B cell (primary cell): ENCODE results near the gene THSD7B. TPM values are rescaled to one million over a fixed set of nuclear protein-coding genes. Genes with fewer than 3 reads are reported as not detected.

Source experiments
- ATAC-seq: fragments of 200-7000 bp; cut with Tn5 transposase; one replicate; pipeline ENCODE4 v1.10.0; 2021; ENCODE audit warnings: low read depth, mild to moderate bottlenecking, moderate number of reproducible peaks, moderate library complexity
- CTCF ChIA-PET: fragments of 350-600 bp; sonication (Branson Sonifier 250); formaldehyde crosslinking; loops from one replicate; lab custom pipeline; 2021; ENCODE audit warnings: antibody characterized with exemption, inconsistent platforms; lab: Charles Lee
- POLR2A ChIA-PET: fragments of 350-600 bp; sonication (Branson Sonifier 250); formaldehyde crosslinking; loops from one replicate; lab custom pipeline; 2021; ENCODE audit warnings: antibody characterized with exemption; lab: Charles Lee
- DNase-seq: peaks from one replicate; pipeline ENCODE4 v3.0.0; 2013
- H2AFZ ChIP-seq: 2 replicates; pipeline ENCODE4 v1.6.1; 2012; ENCODE audit warnings: mild to moderate bottlenecking, low read depth, low read length; ENCODE audit not compliant: insufficient read depth, poor library complexity, severe bottlenecking
- H3K27ac ChIP-seq, 2 donors: 1 replicate in 1 of 2; 2 replicates in 1 of 2; pipeline ENCODE4 v1.5.1; 2012 to 2013; ENCODE audit warnings: low read length in 2 of 2, mild to moderate bottlenecking in 2 of 2, moderate library complexity in 1 of 2
- H3K27me3 ChIP-seq, 4 experiments: fragments of 200-600 bp in 1 of 4; sonication (generic) in 1 of 4; replicated peaks in 1 of 4; 1 replicate in 2 of 4; 2 replicates in 2 of 4; pipeline versions ENCODE4 v1.6.1 to v1.7.0; 2013 to 2016; ENCODE audit warnings: low read length in 3 of 4, mild to moderate bottlenecking in 2 of 4, mixed read lengths in 1 of 4, moderate library complexity in 1 of 4; ENCODE audit not compliant: insufficient read depth in 4 of 4, control insufficient read depth in 3 of 4; ENCODE audit errors: control extremely low read depth in 1 of 4
- H3K36me3 ChIP-seq, 2 experiments: replicated peaks in 1 of 2; 1 replicate in 1 of 2; 2 replicates in 1 of 2; pipeline versions ENCODE4 v1.6.1 to v1.7.1; 2013; ENCODE audit warnings: low read length in 1 of 2; ENCODE audit not compliant: insufficient read depth in 2 of 2, control insufficient read depth in 1 of 2; ENCODE audit errors: control extremely low read depth in 1 of 2, extremely low read depth in 1 of 2
- H3K4me1 ChIP-seq, 2 donors: fragments of 200-600 bp in 1 of 2; sonication (generic) in 1 of 2; 1 replicate in 1 of 2; 2 replicates in 1 of 2; pipeline versions ENCODE4 v1.5.1 to v1.6.1; 2013 to 2017; ENCODE audit warnings: low read length in 2 of 2; ENCODE audit not compliant: control insufficient read depth in 2 of 2, insufficient read depth in 2 of 2
- H3K4me2 ChIP-seq: replicated peaks from 2 replicates; pipeline ENCODE3; 2012; ENCODE audit warnings: mild to moderate bottlenecking, low read depth, low read length; ENCODE audit not compliant: poor library complexity, severe bottlenecking
- H3K4me3 ChIP-seq, 5 experiments: fragments of 200-600 bp in 1 of 5; sonication (generic) in 1 of 5; 1 replicate in 3 of 5; 2 replicates in 2 of 5; pipeline versions ENCODE4 v1.5.1 to v1.7.0; 2011 to 2016; ENCODE audit warnings: low read length in 4 of 5, mild to moderate bottlenecking in 4 of 5, low read depth in 2 of 5, control low read depth in 1 of 5, moderate library complexity in 1 of 5; ENCODE audit not compliant: insufficient read depth in 1 of 5; ENCODE audit errors: control extremely low read depth in 1 of 5, extremely low read depth in 1 of 5
- H3K79me2 ChIP-seq: fragments of 200-600 bp; sonication (generic); one replicate; pipeline ENCODE4 v1.6.0; 2016; ENCODE audit warnings: low read length; ENCODE audit not compliant: control insufficient read depth, insufficient read depth
- H3K9ac ChIP-seq: fragments of 200-600 bp; sonication (generic); 2 replicates; pipeline ENCODE4 v1.6.1; 2017; ENCODE audit warnings: mild to moderate bottlenecking, low read length, moderate library complexity
- H3K9me3 ChIP-seq, 3 donors: one replicate each; pipeline versions ENCODE4 v1.6.1 to v1.7.1; 2013; ENCODE audit warnings: low read length in 2 of 3; ENCODE audit not compliant: control insufficient read depth in 2 of 3, insufficient read depth in 1 of 3; ENCODE audit errors: control extremely low read depth in 1 of 3
- H4K20me1 ChIP-seq: 2 replicates; pipeline ENCODE4 v1.6.0; 2012; ENCODE audit warnings: mild to moderate bottlenecking, low read length; ENCODE audit not compliant: insufficient read depth, control insufficient read depth, poor library complexity, severe bottlenecking
- H3K27ac Mint-ChIP-seq: one replicate; pipeline ENCODE4 v1.8.0; 2021; ENCODE audit warnings: mixed read lengths
- H3K27me3 Mint-ChIP-seq: one replicate; pipeline ENCODE4 v1.8.0; 2021; ENCODE audit warnings: mixed read lengths
- H3K4me1 Mint-ChIP-seq: one replicate; pipeline ENCODE4 v1.8.0; 2021; ENCODE audit warnings: mixed read lengths
- H3K4me3 Mint-ChIP-seq: one replicate; pipeline ENCODE4 v1.8.0; 2021; ENCODE audit warnings: mixed read lengths
- H3K9me3 Mint-ChIP-seq: one replicate; pipeline ENCODE4 v1.8.0; 2022; ENCODE audit warnings: mixed read lengths; ENCODE audit not compliant: insufficient read depth
- CTCF ChIP-seq: fragments of 200-600 bp; IDR thresholded peaks from one replicate; pipeline ENCODE4 v1.8.0; 2022; ENCODE audit warnings: antibody characterized with exemption, mild to moderate bottlenecking
- EZH2 ChIP-seq: IDR thresholded peaks from 2 replicates; pipeline ENCODE4 v1.6.1; 2012; ENCODE audit warnings: borderline replicate concordance, low read depth, mild to moderate bottlenecking, moderate library complexity, low read length; ENCODE audit not compliant: insufficient read depth, poor library complexity, severe bottlenecking
- WGBS: methylation state at CpG from one replicate; pipeline ENCODE4 v1.1.5; 2013; ENCODE audit warnings: missing lambda C conversion rate; ENCODE audit not compliant: insufficient coverage; 5-methylcytosine and 5-hydroxymethylcytosine counted together
- intact Hi-C: fragments of 100-400 bp; cut with micrococcal nuclease; formaldehyde crosslinking; loops from one replicate; pipeline ENCODE4 v1.10.0; 2022
- polyA plus RNA-seq: library from polyadenylated mRNA; depleted of rRNA; stranded (reverse); fragments of >200 nt; gene quantifications from 2 replicates; pipeline ENCODE4 v1.2.3, GENCODE V29; 2012
- total RNA-seq, 2 donors: library from RNA; stranded (reverse); fragments of 120-200 nt in 1 of 2; gene quantifications; 1 replicate in 1 of 2; 2 replicates in 1 of 2; pipeline versions ENCODE4 v1.2.3 to v1.2.4, GENCODE V29; 2013 to 2022

The THSD7B gene
- total and polyA plus RNA-seq, 2 donors (not counting 1 experiment from before 2014, with no cell fraction given), result 0.76 TPM; not detected in 1

- Histone ChIP-seq H3K27me3 (no peaks in the 10 kb centered on the region), H3K27ac (no peak overlapping the region), H3K4me3 (no peak overlapping the region), H3K9ac (no peak overlapping the region), H3K36me3 (no peaks in the 10 kb centered on the region), H3K79me2 (no peaks in the 10 kb centered on the region), H3K9me3 (no peaks in the 10 kb centered on the region), H3K4me1 (no peaks in the 10 kb centered on the region), H3K4me2 (no peak overlapping the region), H2AFZ (no peak overlapping the region), H4K20me1 (no peaks in the 10 kb centered on the region)
- WGBS, result 67% methylated on average over 3 of the region's 3 CpGs
- no peaks in the 10 kb centered on the region for H3K4me1 Mint-ChIP-seq
- no peak overlapping the region for H3K4me3 Mint-ChIP-seq
- TF ChIP-seq CTCF (no peak), EZH2 (no peak)
- H3K9me3 Mint-ChIP-seq, result no peaks in the 10 kb centered on the region
- DNase-seq (no peak), ATAC-seq (no peak)
- H3K27ac Mint-ChIP-seq, result no peak overlapping the region
- POLR2A ChIA-PET, result no interaction called here
- intact Hi-C loops, result no loop called here
- no peaks in the 10 kb centered on the region for H3K27me3 Mint-ChIP-seq
- CTCF ChIA-PET, result no interaction called here
Measured at GRCh38 chr2:137339051-137339450, 573.7 kb downstream of the THSD7B start.

GRCh38 chr2:137345994-137346393 is 580.6 kb downstream of the THSD7B start:
- no peaks in the 10 kb centered on the region for H3K27me3 Mint-ChIP-seq
- intact Hi-C loops, result no loop called here
- no peak overlapping the region for H3K27ac Mint-ChIP-seq
- H3K9me3 ChIP-seq, result no peaks in the 10 kb centered on the region
- no peaks in the 10 kb centered on the region for H3K27me3 ChIP-seq
- H3K4me1 ChIP-seq, result no peaks in the 10 kb centered on the region
- POLR2A ChIA-PET, result no interaction called here
- peaks cover 3% of the 10 kb centered on the region for H3K9me3 Mint-ChIP-seq
- no peaks in the 10 kb centered on the region for H3K36me3 ChIP-seq
- no peak for TF ChIP-seq CTCF
- no peak for TF ChIP-seq EZH2
- CTCF ChIA-PET, result no interaction called here
- H3K79me2 ChIP-seq, result no peaks in the 10 kb centered on the region
- ATAC-seq, result no peak
- no peak overlapping the region for H3K9ac ChIP-seq
- no peak overlapping the region for H2AFZ ChIP-seq
- H3K4me1 Mint-ChIP-seq, result no peaks in the 10 kb centered on the region
- no peak overlapping the region for H3K4me3 Mint-ChIP-seq
- no peaks in the 10 kb centered on the region for H4K20me1 ChIP-seq
- no peak overlapping the region for H3K27ac ChIP-seq
- DNase-seq, result no peak
- H3K4me3 ChIP-seq, result no peak overlapping the region
- no peak overlapping the region for H3K4me2 ChIP-seq
- WGBS, result no CpG with 5 or more reads among the region's 4 CpGs
